ENCODE results near the gene KTN1.

KTN1 gene

DNA sequence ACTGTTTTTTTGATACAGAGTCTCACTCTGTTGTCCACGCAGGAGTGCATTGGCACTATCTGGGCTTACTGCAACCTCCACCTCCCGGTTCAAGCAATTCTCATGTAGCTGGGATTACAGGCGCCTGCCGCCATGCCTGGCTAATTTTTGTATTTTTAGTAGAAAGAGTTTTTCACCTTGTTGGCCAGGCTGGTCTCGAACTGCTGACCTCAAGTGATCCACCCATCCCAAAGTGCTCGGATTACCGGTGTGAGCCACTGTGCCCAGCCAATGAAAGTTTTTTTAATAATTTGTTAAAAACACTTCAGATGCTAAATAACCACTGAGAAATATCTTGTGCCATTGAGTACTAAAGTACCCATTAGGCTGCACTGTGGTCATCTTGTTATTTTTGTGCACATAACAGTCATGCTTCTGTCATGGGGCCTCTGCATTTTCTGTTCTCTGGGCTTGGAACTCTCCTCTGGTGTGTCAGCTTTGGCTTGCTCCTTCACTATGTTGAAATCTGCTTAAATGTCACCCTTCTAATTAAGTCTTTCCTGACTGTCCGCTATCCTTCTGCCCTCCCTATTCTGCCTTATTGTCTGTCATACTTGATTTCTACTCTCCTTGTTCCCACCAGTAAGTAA lies 105.1 kb downstream of the KTN1 start:
- DNase-seq, result no peak

DNA sequence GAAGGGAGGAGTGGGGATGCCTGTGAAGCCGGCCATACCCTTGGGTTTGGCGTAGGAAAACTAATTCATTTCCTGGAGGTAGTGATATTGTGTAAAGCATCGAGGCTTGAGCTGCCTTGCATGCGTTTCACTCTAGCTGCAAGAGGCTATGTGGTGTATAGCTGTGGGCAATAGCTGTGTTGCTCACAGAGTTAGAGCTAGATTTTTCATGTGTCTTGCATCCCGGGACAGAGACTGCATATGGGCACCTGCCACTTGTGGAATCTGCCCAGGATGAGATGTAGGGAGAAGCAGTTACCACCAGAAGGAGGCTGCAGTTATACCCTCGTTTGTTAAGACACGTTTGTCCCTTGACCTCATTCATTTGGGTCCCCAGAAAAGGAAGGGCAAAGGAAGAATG lies 106.7 kb downstream of the KTN1 start:
- DNase-seq, result no peak

DNA sequence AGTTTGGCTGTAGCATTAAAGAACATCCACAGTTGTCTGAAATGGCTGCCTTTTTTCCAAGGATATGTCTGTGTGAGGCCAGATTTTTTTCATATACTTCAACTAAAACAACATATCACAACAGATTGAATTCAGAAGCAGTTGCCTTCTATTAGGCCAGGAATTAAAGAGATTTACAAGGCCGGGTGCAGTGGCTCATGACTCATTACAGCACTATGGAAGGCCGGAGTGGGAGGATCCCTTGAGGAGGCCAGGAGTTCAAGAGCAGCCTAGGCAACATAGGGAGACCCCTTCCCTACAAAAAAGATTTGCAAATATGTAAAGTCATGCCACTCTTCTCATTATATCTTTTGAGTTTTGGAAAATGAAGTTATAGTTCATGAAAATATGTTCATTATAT lies 108.6 kb downstream of the KTN1 start:
- no peak for DNase-seq

DNA sequence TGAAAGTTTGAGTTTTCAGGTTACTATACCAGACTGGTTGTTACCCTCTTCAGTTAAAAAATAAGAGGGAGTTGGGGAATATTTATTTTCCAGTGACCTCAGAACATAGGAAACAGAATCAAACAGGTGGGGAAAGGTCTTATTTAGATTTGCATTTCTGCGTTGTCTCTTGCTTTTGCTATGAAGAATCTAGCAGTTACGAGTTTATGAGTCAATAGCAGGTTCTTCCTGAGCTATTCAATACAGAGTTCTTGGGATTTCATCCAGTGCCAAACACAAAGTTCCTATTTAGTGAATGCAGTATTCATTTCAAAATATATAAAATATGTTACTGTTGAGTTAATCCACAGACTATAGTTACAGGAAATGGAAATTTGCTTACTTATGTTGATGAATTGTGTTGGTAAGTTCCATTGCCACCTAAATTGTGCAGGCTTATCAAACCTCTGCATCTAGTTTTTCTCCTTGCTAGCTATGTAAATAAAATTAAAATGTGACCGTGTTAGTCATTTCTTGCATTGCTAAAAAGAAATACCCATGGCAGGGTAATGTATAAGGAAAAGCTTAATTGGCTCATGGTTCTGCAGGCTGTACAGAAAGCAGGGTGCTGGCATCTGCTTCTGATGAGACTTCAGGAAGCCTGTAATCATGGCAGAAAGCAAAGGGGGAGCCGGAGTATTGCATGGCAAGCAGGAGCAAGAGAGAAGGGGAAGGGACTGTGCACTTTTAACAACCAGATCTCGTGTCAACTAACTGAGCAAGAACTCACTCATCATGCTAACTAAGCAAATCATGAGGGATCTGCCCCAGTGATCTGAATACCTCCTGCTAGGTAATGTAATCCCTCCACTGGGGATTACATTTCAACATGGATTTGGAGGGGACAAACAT lies 110.2 kb downstream of the KTN1 start:
- no peak for DNase-seq

DNA sequence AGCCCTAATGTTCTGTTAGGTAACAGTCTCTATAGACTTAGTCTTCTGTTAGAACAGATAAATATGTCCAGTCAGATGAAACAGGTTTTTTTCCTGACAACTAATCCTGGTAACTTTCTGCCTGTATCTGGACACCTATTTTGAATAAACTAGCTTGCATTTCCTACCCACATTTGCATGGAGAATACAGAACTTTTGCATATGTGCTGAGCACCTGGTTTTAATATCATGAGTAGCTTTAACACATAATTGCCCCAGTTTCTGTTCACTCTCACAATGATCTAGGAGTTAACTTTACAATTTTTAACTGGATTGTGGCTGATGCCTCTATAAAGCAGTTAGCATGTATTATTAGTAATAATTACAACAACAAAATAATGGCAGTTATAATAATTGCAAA lies 111.7 kb downstream of the KTN1 start:
- no peak for DNase-seq

DNA sequence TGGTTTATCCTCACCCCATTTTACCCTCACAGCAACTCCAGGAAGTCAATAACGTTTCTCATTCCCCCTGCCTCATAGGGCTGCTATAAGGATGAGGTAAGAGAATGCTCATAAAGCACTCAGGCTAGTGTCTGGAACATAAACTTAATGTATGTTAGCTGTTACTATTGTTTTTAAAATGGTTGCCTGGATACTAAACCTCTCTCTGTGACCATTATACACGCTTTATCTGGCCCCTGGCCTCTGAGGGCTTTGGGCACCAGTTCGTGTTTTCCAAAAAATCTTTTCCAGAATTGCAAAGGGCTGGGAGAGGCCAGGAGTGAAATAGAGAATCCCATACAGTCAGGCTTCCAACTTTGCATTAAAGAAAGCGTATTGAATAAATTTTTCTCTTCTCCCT lies 113.9 kb downstream of the KTN1 start:
- DNase-seq, result no peak

DNA sequence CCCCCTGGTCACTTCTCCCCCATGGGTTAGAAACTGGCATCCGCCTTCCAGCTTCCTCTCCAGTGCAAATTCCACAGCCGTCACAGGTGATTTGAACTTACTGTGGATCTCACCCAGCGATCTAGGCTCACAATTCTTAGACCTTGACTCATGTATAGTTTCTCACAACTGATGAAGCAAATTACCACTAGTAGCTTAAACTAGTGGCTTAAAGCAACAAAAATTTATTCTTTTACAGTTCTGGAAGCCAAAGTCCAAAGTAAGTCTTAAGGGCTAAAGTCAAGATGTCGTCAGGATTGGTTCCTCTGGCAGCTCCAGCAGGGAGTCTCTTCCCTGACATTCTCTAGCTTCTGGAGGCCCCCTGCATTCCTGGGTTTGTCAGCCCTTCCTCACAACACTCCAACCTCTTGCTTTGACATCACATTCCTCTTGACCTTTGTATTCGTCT lies 117.4 kb downstream of the KTN1 start:
- DNase-seq, result no peak

DNA sequence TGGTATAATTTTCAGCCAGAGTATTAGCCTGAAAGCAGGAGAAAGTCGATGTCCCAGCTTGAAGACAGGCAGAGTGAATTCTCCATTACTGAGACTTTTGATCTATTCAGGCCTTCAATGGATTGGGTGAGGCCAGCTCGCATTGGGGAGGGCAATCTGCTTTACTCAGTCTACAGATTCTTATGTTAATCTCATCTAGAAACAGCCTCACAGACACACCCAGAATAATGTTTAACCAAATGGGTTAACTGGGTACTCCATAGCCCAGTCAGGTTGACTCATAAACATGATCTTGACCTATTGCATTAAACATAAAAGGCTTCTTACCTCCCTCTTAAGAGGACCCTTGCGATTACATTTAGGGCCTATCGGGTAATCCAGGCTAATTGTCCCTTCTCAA lies 118.0 kb downstream of the KTN1 start:
- DNase-seq, result no peak

DNA sequence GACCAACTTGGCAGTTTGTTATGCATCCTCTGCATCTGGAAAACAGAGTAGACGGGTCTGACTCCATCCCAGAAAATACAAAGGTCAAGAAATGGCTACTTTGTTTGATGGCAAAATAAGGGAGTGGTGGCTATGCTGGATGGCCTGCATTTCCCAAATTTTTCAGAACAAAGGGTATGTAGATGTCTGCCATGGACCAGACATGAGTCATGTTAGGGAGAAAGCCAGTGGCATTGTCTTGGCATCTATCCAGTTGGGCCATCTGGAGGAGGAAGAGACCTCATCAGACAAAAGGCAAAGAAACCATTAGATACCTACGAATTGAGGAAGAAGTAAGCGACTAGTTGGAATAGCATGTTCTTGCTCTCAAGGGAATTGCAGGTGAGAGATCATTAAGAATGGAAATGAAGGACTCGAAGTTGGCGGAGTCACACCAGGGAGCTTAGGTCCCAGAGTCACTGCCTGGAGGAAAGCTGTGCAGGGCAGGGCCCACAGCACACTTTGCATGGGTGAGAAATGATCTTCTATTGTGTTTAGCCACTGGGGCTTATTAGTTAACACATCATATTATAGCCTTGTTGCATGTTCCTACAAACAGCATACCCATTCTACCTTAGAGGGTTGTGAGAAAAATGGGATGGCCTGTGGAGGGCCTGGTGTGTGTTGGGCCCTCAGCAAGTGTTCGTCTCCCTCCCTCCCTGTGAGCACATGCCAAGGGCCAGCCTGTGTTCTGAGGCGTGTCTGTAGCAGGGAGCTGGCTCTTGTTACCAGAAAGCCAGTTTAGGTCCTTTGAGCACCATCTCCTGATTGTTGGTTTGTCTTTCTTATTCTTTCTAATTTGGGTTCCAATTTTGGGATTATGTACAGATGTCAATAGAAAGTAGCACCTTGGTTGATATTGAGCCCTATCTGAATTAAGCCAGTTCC lies 119.4 kb downstream of the KTN1 start:
- DNase-seq, result no peak

DNA sequence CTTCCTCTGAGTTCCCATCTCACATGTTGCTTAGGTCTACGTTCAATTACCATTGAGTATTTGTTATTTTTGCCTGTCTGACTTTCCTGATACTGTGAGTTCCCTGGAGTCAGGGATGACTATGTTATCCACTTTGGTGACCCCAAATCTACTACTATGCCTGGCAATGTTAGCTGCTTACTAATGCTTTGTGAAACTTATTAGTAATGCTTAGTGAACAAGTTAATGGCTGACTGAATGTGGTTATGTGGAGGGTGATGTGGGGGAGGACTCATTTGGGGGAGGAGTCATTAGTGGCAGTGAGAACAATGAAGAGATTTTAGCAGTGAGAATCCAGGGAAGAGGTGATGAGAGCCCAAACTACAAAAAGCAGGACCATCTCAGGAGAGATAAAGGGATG lies 121.6 kb downstream of the KTN1 start:
- DNase-seq, result no peak

DNA sequence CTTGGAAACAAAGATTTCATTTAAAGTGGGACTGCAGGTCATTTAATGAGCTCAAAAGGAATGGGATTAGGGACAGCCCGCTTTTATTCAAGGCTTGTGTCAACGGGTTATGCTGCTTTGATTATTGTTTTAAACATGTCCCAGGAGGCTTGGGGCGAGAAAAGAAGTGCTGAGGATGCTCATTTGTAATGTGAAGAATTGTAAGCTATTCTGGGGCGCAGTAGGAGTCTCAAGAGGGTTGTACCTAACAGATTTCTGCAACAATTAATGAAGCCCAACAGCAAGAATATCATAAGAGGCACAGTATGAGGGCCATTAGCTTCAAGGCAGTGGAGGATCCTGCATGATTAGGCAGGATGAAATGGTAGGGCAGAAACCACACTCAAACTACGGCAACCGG lies 122.5 kb downstream of the KTN1 start:
- DNase-seq, result no peak

DNA sequence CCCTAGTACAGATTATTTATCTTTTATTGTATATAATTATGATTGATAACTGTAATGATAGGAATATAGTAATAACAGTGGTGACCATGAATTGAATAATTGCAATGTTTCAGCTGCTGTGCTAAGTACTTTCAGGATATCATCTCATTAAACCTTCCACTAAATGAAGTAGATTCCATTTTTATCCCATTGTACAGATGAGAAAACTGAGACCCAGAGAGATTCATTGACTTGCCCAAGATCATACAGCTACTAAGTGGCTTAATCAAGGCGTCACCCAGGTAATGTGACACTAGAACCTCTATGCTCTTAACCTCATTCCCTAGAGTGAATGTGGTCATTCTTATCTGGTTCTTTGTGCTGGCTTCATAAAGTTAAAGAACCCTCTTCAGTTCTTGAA lies 124.6 kb downstream of the KTN1 start:
- DNase-seq, result no peak

DNA sequence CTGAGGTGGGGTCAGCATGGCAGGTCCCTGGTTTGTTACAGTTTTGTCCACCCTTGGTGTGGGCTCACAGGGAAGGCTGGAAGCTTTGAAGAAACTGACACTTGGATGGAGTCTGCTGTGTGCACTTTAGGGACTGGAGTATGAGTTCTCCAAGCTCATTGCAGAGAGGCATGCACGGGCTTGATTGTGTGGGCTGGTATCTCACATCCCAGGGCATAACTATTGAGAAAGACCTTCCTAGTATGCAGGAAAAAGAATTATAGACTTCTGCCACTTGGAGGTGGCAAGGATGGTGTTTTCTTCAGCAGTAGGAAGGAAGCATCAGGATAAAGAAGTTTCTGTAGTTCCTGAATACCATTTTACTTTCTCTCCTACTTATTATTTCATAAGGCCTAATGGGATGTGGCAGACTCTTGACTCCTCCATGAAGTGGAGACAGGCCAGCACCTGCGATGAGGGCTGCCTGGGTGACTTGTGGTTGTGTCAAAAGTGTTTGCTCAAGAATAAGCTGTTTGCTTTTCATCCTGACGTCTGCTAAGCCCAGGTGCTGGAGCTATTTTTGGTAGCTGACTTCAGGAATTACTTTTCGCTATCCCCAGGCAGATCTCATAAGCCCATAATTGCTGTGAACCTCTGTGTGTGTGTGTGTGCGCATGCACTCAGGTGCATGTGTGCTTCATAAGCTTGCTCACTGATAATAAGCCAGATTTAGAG lies 125.8 kb downstream of the KTN1 start:
- DNase-seq, result no peak

DNA sequence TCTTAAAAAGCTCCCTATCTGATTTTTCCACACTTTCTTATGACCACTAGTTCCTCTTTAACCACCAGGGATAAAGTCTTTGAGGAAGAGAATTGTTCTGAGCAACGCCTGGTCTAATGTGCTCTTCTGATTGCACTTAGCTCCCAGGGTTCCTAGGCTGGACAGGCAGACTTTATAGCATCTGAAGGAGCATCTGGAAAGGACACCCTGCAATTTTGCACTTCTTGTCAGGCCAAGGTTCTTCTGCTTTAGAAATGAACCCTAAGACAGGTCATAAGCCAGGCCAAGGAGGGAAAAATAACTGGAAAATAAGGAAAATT lies 126.3 kb downstream of the KTN1 start:
- no peak for DNase-seq

DNA sequence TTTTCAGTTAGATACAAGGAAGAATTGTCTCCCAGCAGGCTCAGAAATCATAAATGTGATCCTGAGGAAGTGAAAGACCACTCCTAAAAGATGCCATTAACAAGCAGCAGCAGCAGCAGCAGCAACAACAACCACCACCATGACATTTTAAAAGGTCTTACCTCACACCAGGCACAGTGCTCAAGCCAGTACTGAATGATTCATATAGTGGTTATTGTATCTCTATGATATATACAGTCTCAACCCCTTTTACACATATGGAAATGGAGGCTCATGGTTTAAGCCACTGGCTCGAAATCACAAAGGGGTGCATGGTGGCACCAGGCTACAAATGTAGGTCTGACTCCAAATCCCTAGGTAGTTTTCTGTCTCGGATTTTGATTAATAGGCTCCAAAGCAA lies 126.9 kb downstream of the KTN1 start:
- no peak for DNase-seq

DNA sequence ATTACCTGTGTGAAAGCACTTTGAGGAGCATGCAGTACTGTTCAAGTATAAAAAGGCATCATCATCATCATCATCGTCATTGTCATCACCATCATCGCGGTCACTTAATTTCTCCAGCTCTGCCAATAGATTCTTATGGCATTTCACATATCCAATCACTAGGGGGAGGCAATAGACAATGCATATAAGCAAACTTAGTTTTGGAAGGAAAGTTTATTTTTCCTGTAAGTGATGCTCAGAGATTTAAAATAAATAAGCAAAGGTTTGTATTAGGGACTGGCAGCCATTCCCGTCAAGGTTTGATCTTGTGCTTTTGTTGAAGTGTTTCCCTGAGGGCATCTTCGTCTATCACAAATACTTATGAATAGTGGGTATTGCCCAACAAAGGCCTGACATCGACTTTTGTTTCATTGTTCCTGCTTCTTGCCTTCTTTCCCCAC lies 127.4 kb downstream of the KTN1 start:
- no peak for DNase-seq

DNA sequence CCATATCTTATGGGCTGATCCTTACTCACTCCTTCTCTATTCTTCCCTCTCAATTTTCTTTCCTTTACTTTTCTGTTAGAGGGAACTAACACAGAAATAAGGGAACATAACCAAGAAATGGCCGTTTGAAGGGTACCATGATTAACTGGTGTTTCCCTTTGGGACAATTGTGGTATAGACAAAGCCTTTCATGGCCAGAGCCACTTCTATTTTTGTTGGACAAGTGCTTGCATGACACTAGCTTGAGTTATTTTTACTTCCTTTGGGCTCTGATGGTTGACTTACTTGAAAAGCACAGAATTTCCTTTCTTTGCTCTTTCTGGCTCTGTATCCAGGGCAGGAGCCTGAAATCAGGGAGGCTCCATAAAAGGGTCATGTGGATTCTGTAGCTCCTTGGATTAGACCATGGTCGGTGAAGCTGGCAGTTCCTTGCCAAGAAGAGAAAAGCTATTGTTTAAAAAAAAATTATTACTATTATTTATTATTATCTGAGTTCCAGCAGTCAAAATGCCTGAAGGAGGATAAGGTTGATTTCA lies 130.6 kb downstream of the KTN1 start:
- DNase-seq, result no peak

DNA sequence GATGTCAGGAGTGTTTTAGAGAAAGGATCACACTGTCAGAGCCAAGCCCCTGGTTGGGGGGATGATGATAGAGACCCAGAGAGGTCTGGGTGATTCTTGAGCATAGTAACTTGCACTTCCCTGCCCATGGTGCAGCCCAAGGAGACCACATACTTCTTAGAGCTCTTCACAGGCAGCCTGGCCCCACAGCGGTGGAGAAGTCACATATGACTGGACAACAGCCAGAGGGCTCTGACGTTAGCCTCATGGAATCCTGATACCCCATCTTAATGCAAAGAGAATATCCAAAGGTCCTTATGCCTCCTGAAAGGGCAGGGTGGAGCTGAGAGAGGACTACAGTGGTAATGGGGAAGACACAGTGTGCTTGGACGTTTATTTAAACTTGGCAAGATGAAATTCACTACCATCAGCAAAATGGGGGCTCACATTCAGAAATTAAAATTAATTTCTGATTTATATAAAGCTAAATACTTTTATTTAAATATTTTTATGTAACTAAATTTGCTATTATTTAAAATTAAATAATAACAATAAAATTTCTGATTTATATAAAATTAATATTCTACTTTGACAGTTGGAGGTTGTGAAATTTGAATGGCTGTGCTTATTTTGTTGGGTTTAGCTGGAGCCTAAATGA lies 131.3 kb downstream of the KTN1 start:
- no peak for DNase-seq

DNA sequence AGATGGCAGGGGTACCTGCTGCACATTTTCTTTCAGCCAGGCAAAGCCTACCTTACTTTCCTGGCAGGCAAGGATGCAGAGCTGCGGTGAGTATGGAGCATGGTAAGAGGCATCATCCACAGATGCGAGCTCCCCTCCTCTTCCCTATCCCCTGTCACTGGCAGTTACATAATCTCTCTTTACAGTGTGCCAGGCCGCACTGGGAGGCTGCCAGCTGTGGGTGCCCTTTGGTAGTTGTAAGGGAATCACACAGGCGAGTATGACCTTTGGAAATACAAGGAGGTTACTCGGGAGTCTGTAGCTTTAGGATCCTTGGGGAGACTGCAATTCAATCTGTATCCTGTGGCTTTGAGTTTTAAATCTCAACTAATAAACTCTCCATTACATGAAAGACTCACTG lies 132.5 kb downstream of the KTN1 start:
- DNase-seq, result no peak

DNA sequence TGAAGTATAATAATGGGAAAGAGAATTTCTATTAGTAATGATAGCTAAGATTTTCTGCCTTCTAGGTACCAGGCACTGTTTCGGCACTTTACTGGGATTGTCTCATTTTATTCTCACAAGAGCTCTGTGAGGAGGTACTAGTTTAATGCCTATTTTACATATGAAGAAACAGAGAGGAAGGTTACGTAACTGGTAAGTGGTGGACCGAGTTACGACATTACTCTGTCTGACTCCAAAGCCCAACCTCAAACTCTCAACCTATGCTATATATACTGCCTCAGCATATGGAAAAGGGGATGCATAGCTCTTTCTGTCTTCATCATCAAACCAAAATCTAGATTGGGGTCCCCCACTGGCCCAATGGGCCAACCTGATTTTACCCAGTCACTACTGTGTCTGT lies 133.5 kb downstream of the KTN1 start:
- no peak for DNase-seq

DNA sequence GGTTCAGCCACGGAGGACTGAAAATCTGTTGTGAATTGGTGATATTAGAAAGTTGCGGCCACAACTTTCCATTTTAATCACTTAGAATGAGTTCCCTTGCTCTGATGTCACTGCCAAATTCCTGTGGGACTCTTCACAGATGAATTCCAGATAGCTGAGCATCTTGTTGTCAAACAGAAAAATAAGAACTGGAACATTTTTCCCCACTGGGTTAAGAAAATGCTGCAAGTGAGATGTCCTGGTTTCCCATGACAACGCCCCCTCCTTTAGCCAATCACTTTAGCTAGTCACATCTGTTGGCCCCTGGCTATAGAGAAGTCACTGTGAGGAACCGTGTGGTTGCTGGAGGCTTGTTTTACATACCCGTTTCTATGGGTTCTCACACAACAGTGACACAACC lies 135.9 kb downstream of the KTN1 start:
- DNase-seq, result no peak

DNA sequence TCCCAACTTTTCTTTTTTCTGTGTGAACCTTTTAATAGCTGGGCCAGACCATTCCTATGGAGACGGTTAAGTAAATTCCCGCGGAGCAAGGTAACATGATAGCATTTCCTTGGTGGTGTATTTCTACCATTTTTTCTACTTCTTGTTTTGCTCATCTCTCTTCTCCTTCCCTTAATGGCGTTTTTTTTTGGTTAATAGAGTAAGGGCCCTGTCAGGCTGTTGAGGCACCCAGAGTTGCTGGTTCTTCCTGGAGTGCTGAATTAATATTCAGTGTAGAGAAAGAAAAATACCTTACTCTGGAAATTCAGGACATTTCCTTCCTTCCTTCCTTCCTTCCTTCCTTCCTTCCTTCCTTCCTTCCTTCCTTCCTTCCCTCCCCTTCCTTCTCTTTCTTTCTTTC lies 137.6 kb downstream of the KTN1 start:
- DNase-seq, result no peak
